Right forelimb (tissue), 1 donor: ENCODE measurements around the gene ACAD11.
A peak's percentile ranks its signal among the peaks of the same experiment; 100 is the strongest.

Source experiments
- DNase-seq: peaks from one replicate; pipeline ENCODE4 v3.0.0-alpha.2; 2018

The ACAD11 gene, protein sequence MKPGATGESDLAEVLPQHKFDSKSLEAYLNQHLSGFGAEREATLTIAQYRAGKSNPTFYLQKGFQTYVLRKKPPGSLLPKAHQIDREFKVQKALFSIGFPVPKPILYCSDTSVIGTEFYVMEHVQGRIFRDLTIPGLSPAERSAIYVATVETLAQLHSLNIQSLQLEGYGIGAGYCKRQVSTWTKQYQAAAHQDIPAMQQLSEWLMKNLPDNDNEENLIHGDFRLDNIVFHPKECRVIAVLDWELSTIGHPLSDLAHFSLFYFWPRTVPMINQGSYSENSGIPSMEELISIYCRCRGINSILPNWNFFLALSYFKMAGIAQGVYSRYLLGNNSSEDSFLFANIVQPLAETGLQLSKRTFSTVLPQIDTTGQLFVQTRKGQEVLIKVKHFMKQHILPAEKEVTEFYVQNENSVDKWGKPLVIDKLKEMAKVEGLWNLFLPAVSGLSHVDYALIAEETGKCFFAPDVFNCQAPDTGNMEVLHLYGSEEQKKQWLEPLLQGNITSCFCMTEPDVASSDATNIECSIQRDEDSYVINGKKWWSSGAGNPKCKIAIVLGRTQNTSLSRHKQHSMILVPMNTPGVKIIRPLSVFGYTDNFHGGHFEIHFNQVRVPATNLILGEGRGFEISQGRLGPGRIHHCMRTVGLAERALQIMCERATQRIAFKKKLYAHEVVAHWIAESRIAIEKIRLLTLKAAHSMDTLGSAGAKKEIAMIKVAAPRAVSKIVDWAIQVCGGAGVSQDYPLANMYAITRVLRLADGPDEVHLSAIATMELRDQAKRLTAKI

GRCh38 chr3:132659365-132660051, at the start of gene ACAD11:
Gene ACAD11 (minus strand): TSS chr3:132659809. CDS start chr3:132659751, 58 bp downstream.
- DNase-seq, result peak; percentile 83

GRCh38 chr3:132703733-132704132, 44.1 kb upstream of the ACAD11 start:
- DNase-seq, result no peak

GRCh38 chr3:132695422-132695821, 35.8 kb upstream of the ACAD11 start:
- no peak for DNase-seq

- no peak for DNase-seq
Measured at GRCh38 chr3:132694991-132695390, 35.4 kb upstream of the ACAD11 start.

GRCh38 chr3:132690040-132690439, 30.4 kb upstream of the ACAD11 start:
- DNase-seq, result no peak

DNA sequence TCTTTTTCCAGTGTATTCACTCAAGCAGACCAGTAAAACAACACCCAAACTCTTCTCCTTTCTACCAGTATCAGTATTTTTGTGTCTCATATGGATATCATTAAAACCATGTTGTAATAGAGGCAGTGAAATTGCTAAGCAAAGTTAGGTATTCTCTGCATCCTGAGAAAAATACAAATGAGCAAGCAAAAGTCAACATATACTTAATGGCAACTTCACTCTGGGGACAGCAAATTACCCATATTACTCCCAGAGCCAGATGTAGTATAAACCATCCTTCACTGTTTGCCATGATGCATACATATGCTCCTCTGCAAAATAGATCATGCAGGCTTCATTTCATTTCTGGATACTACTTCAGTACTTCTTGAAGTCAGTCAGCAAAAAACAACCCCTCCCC, 22.6 kb upstream of the ACAD11 start:
- DNase-seq, result no peak

DNA sequence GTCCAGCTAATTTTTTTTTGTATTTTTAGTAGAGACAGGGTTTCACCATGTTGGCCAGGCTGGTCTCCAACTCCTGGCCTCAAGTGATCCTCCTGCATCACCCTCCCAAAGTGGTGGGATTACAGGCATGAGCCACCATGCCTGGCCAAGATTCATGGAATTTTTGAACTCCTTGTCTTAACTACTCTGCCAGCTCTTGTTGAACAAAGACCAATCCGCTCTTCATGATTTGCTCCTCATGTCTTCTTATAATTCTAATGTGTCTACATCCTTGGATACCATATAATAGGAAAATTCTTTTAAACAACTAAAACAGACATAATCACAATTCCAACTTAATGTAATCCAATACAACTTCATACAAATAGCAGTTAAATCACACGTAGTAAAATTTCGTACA, 21.8 kb upstream of the ACAD11 start:
- DNase-seq, result no peak

DNA sequence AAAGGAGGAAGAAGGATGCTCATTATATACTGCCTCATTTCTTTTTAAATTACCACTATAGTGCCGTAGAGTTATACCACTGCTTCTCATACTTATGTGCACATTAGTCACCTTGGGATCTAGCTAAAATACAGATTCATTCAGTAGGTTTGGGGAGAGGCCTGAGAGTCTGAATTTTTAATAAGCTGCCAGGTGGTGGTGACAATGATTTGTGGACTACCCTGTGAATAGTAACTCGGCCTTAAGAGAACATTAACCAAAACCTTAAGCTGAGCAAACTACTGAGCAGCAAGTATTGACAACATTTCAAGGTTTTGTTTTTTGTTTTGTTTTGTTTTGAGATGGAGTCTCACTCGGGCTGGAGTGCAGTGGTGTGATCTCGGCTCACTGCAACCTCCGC, 20.3 kb upstream of the ACAD11 start:
- DNase-seq, result no peak

DNA sequence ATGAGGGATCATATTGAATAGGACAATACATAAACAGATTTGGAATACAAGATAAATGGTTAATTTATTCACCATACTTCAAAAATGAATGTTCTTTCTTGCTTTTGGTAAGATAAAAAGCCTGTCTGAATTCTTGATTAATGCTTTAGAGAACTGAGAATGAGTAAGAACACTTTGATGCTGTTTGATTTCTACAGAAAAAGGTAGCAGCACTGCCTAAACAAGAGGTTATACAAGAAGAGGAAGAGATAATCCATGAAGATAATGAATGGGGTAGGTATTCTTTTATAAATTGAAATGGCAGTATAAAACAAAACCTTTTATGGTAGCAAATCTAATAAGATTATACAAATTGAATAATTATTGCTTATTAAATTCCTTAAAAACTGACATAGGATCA, 15.8 kb upstream of the ACAD11 start:
- DNase-seq, result no peak

DNA sequence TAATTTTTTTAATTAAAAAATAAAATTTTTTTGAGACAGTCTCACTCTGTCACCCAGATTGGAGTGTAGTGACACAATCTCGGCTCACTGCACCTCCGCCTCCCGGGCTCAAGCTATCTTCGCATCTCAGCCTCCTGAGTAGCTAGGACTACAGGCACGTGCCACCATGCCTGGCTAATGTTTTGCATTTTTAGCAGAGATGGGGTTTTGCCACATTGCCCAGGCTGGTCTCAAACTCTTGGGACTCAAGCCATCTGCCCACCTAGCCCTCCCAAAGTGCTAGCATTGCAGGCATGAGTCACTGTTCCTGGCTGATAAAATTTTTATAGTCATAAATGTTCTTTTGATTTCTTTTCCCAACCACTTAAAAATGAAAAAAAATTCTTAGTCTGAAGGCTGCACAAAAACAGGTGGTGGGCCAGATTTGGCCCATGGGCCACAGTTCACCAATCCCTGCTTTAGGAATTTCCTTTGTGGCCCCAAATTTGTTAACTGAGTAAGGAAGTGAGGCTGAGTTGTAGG, 9.7 kb upstream of the ACAD11 start:
- no peak for DNase-seq

DNA sequence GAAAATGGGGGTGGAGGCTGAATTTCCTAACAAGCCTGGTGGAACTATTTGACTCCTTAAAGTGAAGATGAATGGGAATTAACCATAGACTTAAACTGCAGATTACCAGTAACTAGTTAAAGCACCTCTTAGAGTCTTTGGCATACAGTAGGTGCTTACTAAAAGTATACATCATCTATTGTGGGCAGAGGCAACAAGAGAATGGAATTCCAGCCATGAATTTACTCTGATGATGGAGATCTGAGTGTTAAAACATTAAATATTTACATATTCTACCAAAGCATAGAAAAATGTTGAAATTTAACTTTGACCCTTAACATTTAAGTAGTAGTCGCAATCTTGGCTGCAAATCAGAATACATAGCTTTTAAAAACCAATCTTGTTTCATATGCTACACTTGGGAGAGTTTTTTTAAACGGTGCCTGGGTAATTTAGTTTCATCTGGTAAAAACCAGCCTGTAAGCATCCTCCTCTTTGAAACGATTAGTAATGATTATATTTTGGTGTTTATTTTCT, 5.7 kb upstream of the ACAD11 start:
- DNase-seq, result no peak

DNA sequence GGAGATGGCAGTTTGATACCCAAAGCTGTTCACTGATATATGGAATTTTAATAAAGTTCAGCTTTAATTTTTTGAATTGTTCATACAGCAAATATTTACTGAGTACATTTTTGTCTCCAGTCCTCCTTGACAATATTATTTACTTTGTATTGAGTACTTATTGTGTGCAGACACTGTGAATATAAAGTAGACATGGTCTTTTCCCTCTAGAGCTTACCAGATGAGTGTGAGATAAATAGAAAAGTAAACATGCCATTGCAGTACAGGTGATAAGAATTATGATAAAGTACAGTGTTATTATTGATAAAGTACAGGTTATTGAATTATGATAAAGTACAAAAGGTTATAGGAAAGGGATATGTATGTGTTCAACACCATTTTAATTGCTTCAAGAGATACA, 2.6 kb upstream of the ACAD11 start:
- DNase-seq, result no peak

GRCh38 chr3:132661101-132661500, 1.5 kb upstream of the ACAD11 start:
- no peak for DNase-seq

GRCh38 chr3:132660811-132661070, 1.1 kb upstream of the ACAD11 start:
- no peak for DNase-seq

DNA sequence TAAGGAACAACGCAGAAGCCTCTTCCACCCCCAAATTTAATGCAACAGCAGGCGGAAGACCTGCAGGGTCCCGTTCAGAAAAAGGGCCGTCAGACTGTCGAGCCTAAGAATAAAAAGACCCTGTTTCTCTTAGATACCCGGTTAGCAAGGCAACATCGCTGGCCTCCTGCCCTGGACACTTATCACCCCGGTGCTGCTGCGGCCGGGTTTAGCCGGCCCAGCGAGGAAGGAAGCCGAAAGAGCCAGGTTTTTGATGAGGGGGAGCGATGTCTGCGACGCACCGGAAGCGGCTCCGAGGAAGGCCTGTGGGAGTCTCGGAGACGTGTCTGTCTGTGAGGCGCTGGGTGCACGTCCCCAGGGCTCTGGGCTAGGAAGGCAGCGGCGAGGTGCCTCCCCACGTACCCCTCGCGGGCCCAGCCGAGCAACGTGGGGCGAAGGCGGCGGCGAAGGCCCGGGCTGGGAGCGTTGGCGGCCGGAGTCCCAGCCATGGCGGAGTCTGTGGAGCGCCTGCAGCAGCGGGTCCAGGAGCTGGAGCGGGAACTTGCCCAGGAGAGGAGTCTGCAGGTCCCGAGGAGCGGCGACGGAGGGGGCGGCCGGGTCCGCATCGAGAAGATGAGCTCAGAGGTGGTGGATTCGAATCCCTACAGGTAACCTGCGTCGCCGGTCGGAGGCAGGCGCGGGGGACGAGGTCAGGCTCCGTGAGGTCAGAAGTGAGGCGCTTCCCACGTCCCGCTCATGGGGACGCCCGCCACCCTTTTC, 622 bp upstream of the ACAD11 start, which contains the start of gene UBA5:
UBA5 (plus strand) TSS at position 278 of the 759 bp plus-strand sequence; CDS start at position 487, 209 bp downstream.
- DNase-seq, result peak; percentile 88

DNA sequence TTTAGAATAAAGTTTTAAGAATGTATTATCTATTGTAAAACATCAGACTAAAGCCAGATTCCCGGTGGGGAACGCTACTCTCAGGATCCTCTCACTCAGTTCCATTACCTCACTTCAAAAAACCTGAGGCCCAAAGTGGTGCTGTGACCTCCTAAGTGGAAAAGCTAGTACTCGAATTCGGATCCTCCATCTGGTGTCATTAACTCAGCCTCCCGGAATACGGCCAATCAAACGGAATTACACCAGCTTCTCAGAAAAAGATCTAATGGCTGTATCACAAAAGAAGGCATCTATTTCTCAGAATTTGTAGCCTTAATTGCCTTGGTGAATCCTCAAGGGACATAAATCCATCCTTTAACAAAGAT, 627 bp downstream of the ACAD11 start:
- no peak for DNase-seq

- DNase-seq, result no peak
Measured at GRCh38 chr3:132657869-132658747, 1.5 kb downstream of the ACAD11 start.

GRCh38 chr3:132655471-132655870, 4.1 kb downstream of the ACAD11 start:
- DNase-seq, result no peak

DNA sequence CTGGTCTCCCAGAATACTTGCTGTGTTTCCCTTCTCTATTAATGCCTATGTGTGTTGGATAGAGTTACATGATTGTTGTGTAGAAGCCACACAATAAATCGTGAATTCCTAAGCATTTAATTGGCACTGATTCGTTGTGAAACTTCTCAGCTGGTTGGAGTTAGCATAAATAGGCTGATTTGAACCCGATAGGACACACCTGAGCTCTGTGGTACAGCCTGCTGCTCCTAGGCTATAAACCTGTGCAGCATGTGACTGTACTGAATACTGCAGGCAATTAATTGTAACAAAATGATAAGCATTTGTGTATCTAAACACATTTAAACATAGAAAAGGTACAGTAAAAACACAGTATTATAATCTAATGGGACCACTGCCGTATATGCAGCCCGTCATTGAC, 4.9 kb downstream of the ACAD11 start:
- no peak for DNase-seq

DNA sequence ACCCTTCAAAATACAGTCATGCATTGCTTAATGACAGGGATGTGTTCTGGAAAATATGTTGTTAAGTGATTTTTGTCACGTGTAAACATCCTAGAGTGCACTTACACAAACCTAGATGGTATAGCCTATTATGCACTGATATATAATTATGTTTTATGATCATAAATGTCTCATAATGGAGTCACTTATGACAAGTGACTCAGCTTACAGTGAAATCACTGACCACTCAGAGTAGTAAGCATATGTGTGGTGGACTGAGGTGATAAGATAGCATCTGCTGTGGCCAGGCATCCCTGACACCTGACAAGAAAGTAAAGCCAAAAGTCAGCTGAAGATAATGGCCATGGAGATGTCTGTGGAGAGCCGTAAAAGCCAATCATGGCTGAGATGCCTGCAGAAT, 5.4 kb downstream of the ACAD11 start:
- no peak for DNase-seq

DNA sequence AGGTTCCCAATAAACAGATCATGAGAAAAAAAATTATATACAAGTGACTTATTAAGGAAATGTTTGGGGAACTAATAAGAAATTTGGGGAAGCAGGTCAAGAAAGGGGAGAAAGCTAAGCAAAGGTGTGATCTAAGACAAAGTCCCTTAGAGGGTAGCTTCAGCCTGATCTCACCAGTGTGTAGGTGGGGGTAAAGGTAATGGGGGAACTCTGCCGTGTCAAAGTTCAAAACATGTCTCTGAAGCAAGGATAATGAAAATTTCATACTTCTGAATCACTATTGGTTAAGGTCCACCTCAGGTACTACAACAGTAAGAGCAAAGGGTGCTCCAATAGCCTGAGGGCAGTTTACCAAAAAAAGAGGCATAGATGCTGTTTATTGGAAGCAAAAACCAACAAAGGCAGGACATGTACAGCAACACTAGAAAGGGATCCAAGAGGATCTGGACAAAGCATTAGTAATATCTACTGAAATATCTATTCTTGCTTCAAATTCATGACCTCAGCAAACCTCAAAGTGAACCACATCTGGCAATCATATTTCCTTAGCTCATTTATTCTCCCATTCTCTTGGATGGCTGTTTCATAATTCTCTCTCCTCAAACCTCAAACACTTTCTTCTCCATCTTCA, 6.9 kb downstream of the ACAD11 start:
- DNase-seq, result no peak
